COLO829 (cell line): ENCODE data around the gene ISG15.
"Not testable (repeated sequence)": the region's sequence is repeated elsewhere in the genome, so short reads cannot be mapped to it uniquely, and the experiment has no call there.

Source experiments
- DNase-seq: peaks from one replicate; pipeline ENCODE4 v3.0.0; 2012; ENCODE audit warnings: low spot score

ISG15 gene

GRCh38 chr1:1046767-1047166 lies 33.5 kb downstream of the ISG15 start:
- no peak for DNase-seq

GRCh38 chr1:1047407-1047806 lies 34.1 kb downstream of the ISG15 start:
- no peak for DNase-seq

DNA sequence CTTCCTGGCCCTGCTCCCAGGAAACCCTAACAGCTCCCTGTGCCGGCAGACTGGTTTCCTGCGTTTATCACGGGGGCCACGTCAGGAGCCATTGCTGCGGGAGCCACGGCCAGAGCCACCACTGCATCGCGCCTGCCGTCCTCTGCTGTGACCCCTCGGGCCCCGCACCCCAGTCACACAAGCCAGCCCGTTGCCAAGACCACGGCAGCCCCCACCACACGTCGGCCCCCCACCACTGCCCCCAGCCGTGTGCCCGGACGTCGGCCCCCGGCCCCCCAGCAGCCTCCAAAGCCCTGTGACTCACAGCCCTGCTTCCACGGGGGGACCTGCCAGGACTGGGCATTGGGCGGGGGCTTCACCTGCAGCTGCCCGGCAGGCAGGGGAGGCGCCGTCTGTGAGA lies 34.7 kb downstream of the ISG15 start:
- DNase-seq: no peak

DNA sequence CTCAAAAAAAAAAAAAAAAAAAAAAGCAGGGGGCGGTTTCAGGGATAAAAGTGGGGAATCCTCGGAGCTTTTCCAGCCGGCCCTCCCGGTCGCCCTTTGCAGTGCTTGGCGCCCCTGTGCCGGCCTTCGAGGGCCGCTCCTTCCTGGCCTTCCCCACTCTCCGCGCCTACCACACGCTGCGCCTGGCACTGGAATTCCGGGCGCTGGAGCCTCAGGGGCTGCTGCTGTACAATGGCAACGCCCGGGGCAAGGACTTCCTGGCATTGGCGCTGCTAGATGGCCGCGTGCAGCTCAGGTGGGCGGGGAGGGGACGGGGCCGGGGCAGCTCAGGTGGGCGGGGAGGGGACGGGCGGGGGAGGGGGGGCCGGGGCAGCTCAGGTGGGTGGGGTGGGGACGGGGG lies 35.5 kb downstream of the ISG15 start:
- DNase-seq: no peak

DNA sequence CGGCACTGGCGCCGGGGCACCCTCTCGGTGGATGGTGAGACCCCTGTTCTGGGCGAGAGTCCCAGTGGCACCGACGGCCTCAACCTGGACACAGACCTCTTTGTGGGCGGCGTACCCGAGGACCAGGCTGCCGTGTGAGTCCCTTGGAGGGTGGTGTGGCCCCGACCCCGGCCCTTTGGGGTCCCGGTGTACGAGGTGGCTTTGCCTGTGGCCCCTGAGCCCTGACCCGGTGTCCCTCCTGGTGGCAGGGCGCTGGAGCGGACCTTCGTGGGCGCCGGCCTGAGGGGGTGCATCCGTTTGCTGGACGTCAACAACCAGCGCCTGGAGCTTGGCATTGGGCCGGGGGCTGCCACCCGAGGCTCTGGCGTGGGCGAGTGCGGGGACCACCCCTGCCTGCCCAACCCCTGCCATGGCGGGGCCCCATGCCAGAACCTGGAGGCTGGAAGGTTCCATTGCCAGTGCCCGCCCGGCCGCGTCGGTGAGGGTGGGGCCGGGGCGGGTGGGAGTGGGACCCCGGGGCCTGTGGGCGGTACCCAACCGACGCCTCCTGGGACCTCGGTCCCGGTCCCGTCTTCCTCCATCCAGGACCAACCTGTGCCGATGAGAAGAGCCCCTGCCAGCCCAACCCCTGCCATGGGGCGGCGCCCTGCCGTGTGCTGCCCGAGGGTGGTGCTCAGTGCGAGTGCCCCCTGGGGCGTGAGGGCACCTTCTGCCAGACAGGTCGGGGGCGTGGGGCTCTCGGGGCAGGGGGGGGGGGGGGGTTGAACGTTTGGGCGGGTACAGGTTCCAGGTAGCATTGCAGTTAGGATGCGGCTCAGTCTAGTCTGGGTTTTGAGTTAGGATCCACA lies 36.2 kb downstream of the ISG15 start:
- DNase-seq: no peak

GRCh38 chr1:1050577-1051052 lies 37.3 kb downstream of the ISG15 start:
- no peak for DNase-seq

DNA sequence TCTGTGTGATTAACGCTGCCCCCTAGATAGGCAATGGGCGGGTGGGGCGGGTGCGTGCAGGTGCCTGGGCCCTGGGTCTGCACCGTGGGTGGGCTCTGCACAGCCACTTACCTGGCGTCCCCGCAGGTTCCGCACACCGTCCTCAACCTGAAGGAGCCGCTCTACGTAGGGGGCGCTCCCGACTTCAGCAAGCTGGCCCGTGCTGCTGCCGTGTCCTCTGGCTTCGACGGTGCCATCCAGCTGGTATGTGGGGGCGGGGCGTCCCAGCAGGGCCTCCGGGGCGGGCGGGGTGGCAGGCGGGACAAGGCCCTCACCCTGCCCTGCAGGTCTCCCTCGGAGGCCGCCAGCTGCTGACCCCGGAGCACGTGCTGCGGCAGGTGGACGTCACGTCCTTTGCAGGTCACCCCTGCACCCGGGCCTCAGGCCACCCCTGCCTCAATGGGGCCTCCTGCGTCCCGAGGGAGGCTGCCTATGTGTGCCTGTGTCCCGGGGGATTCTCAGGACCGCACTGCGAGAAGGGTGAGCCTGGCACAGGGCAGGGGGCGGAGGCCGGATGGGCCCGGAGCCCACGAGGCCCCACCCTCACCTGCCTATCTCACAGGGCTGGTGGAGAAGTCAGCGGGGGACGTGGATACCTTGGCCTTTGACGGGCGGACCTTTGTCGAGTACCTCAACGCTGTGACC lies 38.0 kb downstream of the ISG15 start:
- DNase-seq: no peak

- no peak for DNase-seq
These were observed 38.9 kb downstream of the ISG15 start for GRCh38 chr1:1052003-1052840.

DNA sequence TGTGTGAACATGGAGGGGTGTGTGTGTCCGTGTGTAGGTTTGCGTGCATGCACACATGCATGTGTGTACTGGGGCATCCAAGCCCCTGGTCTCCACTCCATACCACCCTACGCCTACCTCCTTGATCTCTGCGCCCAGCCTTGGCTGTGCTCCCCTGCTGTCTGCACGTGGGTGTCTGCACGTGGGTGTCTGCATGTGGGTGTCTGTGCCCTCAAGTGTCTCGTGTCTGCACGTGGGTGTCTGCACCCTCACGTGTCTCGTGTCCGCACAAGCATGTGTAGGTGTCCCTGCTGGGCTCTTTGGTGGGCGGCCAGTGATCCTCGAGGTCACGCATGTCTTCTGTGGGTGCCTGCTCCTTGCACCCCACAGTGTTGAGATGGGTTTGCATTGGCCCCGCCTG lies 39.7 kb downstream of the ISG15 start:
- DNase-seq: no peak

- DNase-seq: no peak
These were observed 40.4 kb downstream of the ISG15 start for GRCh38 chr1:1053682-1054081.

- no peak for DNase-seq
These were observed 40.9 kb downstream of the ISG15 start for GRCh38 chr1:1054099-1054700.

- no peak for DNase-seq
These were observed 41.7 kb downstream of the ISG15 start for GRCh38 chr1:1054971-1055370.

DNA sequence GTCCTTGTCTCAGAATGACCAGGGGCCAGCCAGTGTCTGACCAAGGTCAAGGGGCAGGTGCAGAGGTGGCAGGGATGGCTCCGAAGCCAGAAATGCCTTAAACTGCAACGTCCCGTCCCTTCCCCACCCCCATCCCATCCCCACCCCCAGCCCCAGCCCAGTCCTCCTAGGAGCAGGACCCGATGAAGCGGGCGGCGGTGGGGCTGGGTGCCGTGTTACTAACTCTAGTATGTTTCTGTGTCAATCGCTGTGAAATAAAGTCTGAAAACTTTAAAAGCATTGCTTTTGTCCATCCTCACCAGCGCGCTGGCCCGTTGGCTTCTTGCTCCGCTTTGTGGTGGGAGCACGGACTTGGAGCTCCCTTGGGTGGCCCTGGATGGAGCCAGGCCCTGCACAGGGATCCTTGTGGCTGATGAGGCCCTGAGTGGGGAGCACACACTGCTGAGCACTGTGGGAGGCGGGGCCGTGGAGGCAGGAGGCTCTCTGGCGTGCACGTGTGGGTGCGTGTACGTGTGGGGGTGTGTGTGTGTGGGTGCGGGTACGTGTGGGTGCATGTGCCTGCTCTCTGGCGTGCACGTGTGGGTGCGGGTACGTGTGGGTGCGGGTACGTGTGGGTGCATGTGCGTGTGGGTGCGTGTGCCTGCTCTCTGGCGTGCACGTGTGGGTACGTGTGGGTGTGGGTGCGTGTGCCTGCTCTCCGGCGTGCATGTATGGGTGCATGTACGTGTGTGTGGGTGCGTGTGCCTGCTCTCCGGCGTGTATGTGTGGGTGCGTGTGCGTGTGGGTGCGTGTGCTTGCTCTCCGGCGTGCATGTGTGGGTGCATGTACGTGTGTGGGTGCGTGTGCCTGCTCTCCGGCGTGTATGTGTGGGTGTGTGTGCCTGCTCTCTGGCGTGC lies 42.8 kb downstream of the ISG15 start:
- DNase-seq: no peak

DNA sequence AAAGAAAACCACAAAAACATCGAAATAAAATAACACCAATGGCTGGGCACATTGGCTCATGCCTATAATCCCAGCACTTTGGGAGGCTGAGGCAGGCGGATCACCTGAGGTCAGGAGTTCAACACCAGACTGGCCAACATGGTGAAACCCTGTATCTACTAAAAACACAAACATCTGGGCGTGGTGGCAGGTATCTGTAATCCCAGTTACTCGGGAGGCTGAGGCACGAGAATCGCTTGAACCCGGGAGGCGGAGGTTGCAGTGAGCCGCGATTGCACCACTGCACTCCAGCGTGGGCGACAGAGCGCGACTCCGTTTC lies 44.4 kb downstream of the ISG15 start:
- not testable (repeated sequence) for DNase-seq

DNA sequence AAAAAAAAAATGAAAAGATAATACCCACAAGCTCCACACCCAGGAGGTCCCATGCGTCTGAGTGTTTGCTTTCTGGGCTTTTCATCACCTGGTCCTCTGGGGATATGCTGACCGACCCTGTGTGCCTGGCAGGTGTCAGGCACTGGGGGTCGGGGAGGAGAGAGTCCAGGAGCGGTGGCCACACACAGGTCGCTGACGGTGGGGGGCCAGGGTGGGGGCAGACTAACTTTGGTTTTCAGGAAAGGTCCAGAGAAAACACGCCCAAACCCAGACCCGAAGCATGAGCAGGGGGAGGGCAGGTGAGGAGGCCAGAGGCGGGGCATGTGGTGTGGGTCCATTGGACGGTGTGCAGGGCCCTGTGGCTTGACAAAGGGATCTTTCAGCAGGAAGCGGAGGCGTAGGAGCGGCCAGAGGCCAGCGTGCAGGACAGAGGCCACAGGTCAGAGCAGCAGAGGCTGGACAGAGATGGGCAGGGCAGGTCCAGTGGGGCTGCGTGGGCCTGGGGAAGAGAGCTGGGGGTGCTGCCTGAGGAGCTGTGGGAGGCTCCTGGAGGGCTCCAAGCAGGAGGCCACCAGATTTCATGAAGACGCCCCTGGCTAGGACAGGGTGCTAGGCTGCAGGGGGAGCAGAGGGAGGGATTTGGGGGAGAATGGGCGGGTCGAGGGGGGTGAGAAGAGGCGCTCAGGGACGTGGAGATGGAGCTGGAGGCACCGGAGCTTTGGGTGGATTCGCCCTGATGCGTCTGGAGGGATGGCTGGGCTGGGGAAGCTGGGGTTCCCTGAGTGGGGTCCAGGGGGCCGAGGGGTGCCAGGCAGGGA lies 45.0 kb downstream of the ISG15 start:
- peak; percentile 50 for DNase-seq

DNA sequence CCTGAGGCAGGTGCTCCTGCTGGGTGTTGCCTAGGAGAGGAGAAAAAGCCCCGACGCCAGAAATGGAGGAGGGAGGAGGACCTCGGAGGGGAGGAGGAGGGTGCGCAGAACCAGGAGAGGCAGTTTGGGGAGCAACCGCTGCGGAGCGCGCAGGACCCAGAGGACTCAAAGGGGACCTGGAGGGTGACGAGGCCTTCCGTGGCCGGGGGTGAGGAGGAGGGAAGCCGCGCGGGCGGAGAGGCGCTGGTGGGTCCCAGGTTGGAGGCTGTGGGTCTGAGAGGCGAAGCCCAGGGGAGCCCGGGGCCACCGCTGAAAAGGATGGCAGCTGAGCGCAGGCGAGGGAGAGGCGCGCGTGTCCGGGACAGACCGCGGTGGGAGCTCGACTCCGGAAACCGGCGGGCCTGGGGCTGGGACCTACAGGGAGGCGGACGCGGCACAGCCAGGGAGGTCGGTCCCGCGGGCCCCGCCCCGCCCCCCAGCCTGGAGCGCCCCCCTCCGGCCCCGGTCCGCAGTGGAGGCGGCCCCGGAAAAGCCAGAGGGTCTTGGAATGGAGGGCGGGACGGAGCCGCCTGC lies 45.7 kb downstream of the ISG15 start:
- DNase-seq: no peak

- DNase-seq: peak; percentile 82
These were observed 46.4 kb downstream of the ISG15 start for GRCh38 chr1:1059494-1060280.

- DNase-seq: no peak
These were observed 47.1 kb downstream of the ISG15 start for GRCh38 chr1:1060281-1061000.
